ENCODE data around the gene RASSF3. TPM values are rescaled to one million over a fixed set of nuclear protein-coding genes. Genes with fewer than 3 reads are reported as not detected.
A peak's percentile ranks its signal among the peaks of the same experiment; 100 is the strongest.

RASSF3 gene
- total and polyA plus RNA-seq, 11 donors: 32.8 to 116 (median 90.6) TPM

DNA sequence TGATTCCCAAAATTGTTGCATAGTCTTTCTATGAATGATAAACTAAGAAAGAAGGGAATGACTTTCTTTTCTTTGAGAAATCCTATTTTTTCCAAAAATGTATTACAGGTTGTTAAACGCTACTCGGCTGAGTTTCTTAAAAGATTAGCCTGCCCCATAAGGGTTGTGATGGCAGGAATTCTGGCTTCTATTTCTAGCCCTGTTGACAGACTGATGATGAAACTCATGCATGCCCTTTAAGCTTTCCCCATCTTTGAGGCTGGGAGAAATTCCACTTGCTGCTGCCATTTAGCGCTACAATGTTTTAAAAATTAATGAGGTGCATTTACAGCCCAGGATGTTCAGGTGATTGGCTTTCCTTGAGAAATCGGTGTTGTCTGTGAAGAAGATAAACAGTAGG is 33.2 kb upstream of the RASSF3 start:
- peak in 3 of 4 donors; percentile 49 to 81 (median 76) for ATAC-seq
- intact Hi-C loops (cut with DNase I): loop anchor here in 1 of 10 donors (5.0 kb wide), 1 partner anchor 35 kb away; the partner anchor contains the start of gene RASSF3
- peaks cover 0 to 10% (median 0%) of the 10 kb centered on the region in 12 donors for H3K4me1 ChIP-seq
- H3K27me3 ChIP-seq: no peaks in the 10 kb centered on the region
- no peak overlapping the region for H3K27ac ChIP-seq
- WGBS, 4 donors: 58 to 70% (median 61%) methylated on average over 4 of the region's 4 CpGs
- TF ChIP-seq, protein P1, sequence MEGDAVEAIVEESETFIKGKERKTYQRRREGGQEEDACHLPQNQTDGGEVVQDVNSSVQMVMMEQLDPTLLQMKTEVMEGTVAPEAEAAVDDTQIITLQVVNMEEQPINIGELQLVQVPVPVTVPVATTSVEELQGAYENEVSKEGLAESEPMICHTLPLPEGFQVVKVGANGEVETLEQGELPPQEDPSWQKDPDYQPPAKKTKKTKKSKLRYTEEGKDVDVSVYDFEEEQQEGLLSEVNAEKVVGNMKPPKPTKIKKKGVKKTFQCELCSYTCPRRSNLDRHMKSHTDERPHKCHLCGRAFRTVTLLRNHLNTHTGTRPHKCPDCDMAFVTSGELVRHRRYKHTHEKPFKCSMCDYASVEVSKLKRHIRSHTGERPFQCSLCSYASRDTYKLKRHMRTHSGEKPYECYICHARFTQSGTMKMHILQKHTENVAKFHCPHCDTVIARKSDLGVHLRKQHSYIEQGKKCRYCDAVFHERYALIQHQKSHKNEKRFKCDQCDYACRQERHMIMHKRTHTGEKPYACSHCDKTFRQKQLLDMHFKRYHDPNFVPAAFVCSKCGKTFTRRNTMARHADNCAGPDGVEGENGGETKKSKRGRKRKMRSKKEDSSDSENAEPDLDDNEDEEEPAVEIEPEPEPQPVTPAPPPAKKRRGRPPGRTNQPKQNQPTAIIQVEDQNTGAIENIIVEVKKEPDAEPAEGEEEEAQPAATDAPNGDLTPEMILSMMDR (IDR thresholded peaks at IDR 0.05): no peak
- no peak for TF ChIP-seq POLR2A (IDR thresholded peaks at IDR 0.05)
- no peak overlapping the region for H3K4me3 ChIP-seq
- H3K36me3 ChIP-seq: no peaks in the 10 kb centered on the region
- peaks cover 0 to 29% (median 11%) of the 10 kb centered on the region in 12 donors for H3K9me3 ChIP-seq
- no peak for DNase-seq

DNA sequence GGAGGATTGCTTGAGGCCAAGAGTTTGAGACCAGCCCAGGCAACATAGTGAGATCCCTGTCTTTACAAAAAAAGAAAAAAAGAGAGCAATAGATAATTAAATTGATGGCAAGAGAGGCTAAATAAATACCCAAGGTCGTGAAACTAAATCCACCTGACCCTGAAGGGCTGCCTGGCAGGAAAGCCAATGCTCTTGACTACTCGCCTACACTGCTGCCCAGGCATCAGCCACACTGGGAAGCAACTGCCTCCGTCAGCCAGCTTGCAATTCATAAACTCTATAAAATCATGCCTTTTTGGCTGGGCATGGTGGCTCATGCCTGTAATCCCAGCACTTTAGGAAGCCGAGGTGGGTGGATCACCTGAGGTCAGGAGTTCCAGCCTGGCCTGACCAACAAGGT is 31.7 kb upstream of the RASSF3 start:
- DNase-seq: no peak
- H3K9me3 ChIP-seq: peaks cover 0 to 24% (median 11%) of the 10 kb centered on the region in 12 donors
- H3K36me3 ChIP-seq: no peaks in the 10 kb centered on the region
- ATAC-seq: no peak
- no peaks in the 10 kb centered on the region for H3K27me3 ChIP-seq
- H3K27ac ChIP-seq: no peak overlapping the region
- 70 to 89% (median 76%) methylated on average over 4 of the region's 4 CpGs for WGBS, 4 donors
- peaks cover 0 to 23% (median 8%) of the 10 kb centered on the region in 12 donors for H3K4me1 ChIP-seq
- intact Hi-C loops (cut with DNase I): loop anchor here in 1 of 10 donors (5.0 kb wide), 1 partner anchor 34 kb away; the partner anchor contains the start of gene RASSF3
- H3K4me3 ChIP-seq: no peak overlapping the region
- TF ChIP-seq, protein P1 (IDR thresholded peaks at IDR 0.05): no peak
- no peak for TF ChIP-seq POLR2A (IDR thresholded peaks at IDR 0.05)

DNA sequence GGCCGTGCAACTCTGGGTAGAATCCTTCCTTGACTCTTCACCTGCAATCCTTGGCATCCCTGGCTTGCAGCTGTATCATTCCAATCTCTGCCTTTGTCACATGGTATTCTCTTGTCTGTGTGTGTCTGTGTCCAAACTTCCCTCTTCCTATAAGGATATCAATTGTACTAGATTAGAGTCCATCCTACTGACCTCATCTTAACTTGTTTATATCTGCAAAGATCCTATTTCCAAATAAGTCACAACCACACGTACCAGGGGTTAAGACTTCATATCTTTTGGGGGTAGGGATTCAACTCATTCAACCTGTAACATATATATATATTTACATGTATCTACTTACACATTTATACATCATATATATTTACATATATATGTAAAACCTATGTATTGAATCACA is 29.6 kb upstream of the RASSF3 start:
- peaks cover 0 to 7% (median 0%) of the 10 kb centered on the region in 12 donors for H3K9me3 ChIP-seq
- no peaks in the 10 kb centered on the region for H3K36me3 ChIP-seq
- intact Hi-C loops (cut with DNase I): no loop called here
- no peak overlapping the region for H3K4me3 ChIP-seq
- ATAC-seq (no peak), DNase-seq (no peak)
- no peak overlapping the region for H3K27ac ChIP-seq
- no peaks in the 10 kb centered on the region for H3K27me3 ChIP-seq
- 71 to 84% (median 80%) methylated on average over 2 of the region's 2 CpGs for WGBS, 4 donors
- H3K4me1 ChIP-seq: peaks cover 0 to 33% (median 16%) of the 10 kb centered on the region in 12 donors
- TF ChIP-seq POLR2A (IDR thresholded peaks at IDR 0.05): no peak
- TF ChIP-seq, protein P1 (IDR thresholded peaks at IDR 0.05): no peak

GRCh38 chr12:64582114-64582513 is 28.2 kb upstream of the RASSF3 start:
- intact Hi-C loops (cut with DNase I): no loop called here
- TF ChIP-seq, protein P1 (IDR thresholded peaks at IDR 0.05): no peak
- TF ChIP-seq POLR2A (IDR thresholded peaks at IDR 0.05): no peak
- ATAC-seq (peak in 2 of 4 donors; percentile 48), DNase-seq (no peak)
- Histone ChIP-seq H3K27ac (no peak overlapping the region), H3K4me3 (no peak overlapping the region), H3K36me3 (no peaks in the 10 kb centered on the region), H3K27me3 (no peaks in the 10 kb centered on the region), H3K4me1 (peaks cover 0 to 33% (median 16%) of the 10 kb centered on the region in 12 donors), H3K9me3 (no peaks in the 10 kb centered on the region)
- 46 to 63% (median 57%) methylated on average over 3 of the region's 3 CpGs for WGBS, 4 donors

Measured in heart left ventricle (tissue), 16 donors.